Measurements from ENCODE around the gene RNU11.
A peak's percentile ranks its signal among the peaks of the same experiment; 100 is the strongest.
"Not testable (repeated sequence)": the region's sequence is repeated elsewhere in the genome, so short reads cannot be mapped to it uniquely, and the experiment has no call there.

The RNU11 gene

GRCh38 chr1:28663871-28664470 is 15.6 kb downstream of the RNU11 start:
- TF ChIP-seq CTCF (IDR thresholded peaks at IDR 0.05; ENCODE audit: insufficient read depth, low read depth, low read length, missing control alignments): no peak
- DNase-seq (ENCODE audit: low read depth): no peak
- no peak overlapping the region for H3K4me3 ChIP-seq (ENCODE audit: low read length)

- no peak overlapping the region for H3K4me3 ChIP-seq (ENCODE audit: low read length)
- TF ChIP-seq CTCF (IDR thresholded peaks at IDR 0.05; ENCODE audit: insufficient read depth, low read depth, low read length, missing control alignments): no peak
- no peak for DNase-seq (ENCODE audit: low read depth)
These were observed 18.4 kb downstream of the RNU11 start for GRCh38 chr1:28666806-28667205.

- no peak for TF ChIP-seq CTCF (IDR thresholded peaks at IDR 0.05; ENCODE audit: insufficient read depth, low read depth, low read length, missing control alignments)
- peak; percentile 87 for DNase-seq (ENCODE audit: low read depth)
These were observed 20.0 kb downstream of the RNU11 start, which contains the start of gene GMEB1 for GRCh38 chr1:28668191-28668955. GMEB1 (plus strand) TSS chr1:28668784; CDS start chr1:28683613, 14,829 bp downstream.

GRCh38 chr1:28668956-28669723 is 20.7 kb downstream of the RNU11 start:
- DNase-seq (ENCODE audit: low read depth): peak; percentile 36
- peak overlapping the region; percentile 86 for H3K4me3 ChIP-seq (ENCODE audit: low read length)
- TF ChIP-seq CTCF (IDR thresholded peaks at IDR 0.05; ENCODE audit: insufficient read depth, low read depth, low read length, missing control alignments): no peak

More at GRCh38 chr1:28668191-28668955, 20.0 kb downstream of the RNU11 start, which contains the start of gene GMEB1:
- H3K4me3 ChIP-seq (ENCODE audit: low read length): peak within 1 kb of the TSS; percentile 86

GRCh38 chr1:28671254-28671780 is 22.9 kb downstream of the RNU11 start:
- TF ChIP-seq CTCF (IDR thresholded peaks at IDR 0.05; ENCODE audit: insufficient read depth, low read depth, low read length, missing control alignments): no peak
- DNase-seq (ENCODE audit: low read depth): no peak

GRCh38 chr1:28672971-28673370 is 24.6 kb downstream of the RNU11 start:
- DNase-seq (ENCODE audit: low read depth); H3K4me3 ChIP-seq (ENCODE audit: low read length): not testable (repeated sequence)

More at GRCh38 chr1:28671254-28671780, 22.9 kb downstream of the RNU11 start:
- no peak overlapping the region for H3K4me3 ChIP-seq (ENCODE audit: low read length)

GRCh38 chr1:28675924-28676257 is 27.5 kb downstream of the RNU11 start:
- DNase-seq (ENCODE audit: low read depth): no peak
- TF ChIP-seq CTCF (IDR thresholded peaks at IDR 0.05; ENCODE audit: insufficient read depth, low read depth, low read length, missing control alignments): no peak
- H3K4me3 ChIP-seq (ENCODE audit: low read length): no peak overlapping the region

Data from epithelial cell of esophagus (primary cell).